Stimulated activated naive CD8-positive, alpha-beta T cell treated with anti-CD3 and anti-CD28 coated beads, Interleukin-15, amount 100 ng/mL, for 72 hours (primary cell): ENCODE measurements around the gene MARCHF11.

Experiments
- ATAC-seq: fragments of 150-1000 bp; cut with Tn5 transposase; 2 replicates; pipeline ENCODE4 v1.10.0; 2021; ENCODE audit warnings: mild to moderate bottlenecking, moderate library complexity
- DNase-seq, 2 donors: peaks; one replicate each; pipeline ENCODE4 v3.0.0; 2021 to 2022
- H3K27ac Mint-ChIP-seq, 2 donors: one replicate each; pipeline ENCODE4 v1.8.0; 2022; ENCODE audit warnings: mild to moderate bottlenecking in 2 of 2, mixed read lengths in 2 of 2, moderate library complexity in 2 of 2
- H3K27me3 Mint-ChIP-seq: one replicate; pipeline ENCODE4 v1.8.0; 2022; ENCODE audit warnings: mixed read lengths
- H3K4me1 Mint-ChIP-seq: one replicate; pipeline ENCODE4 v1.8.0; 2022; ENCODE audit warnings: mild to moderate bottlenecking, mixed read lengths
- H3K4me3 Mint-ChIP-seq, 2 donors: one replicate each; pipeline ENCODE4 v1.8.0; 2022; ENCODE audit warnings: mild to moderate bottlenecking in 2 of 2, mixed read lengths in 2 of 2, moderate library complexity in 1 of 2
- H3K9me3 Mint-ChIP-seq, 2 donors: one replicate each; pipeline ENCODE4 v1.8.0; 2022; ENCODE audit warnings: mixed read lengths in 2 of 2

Gene MARCHF11

DNA sequence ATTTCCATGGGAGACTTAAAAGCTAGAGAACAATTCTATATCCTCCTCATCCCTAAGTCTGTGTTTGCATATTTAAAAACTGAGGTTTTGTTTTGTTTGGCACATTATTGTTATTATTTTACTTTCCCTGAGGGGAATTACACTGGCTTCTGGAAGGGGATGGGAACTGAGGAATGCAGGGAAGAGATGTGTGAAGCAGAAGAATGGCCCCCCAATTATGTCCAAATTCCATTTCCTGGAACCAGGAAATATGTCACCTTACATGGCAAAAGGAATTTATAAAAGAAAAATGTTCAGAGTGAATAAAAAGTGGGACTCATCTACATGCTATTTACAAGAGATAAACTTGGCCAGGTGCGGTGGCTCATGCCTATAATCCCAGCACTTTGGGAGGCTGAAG lies 129.8 kb downstream of the MARCHF11 start:
- H3K27ac Mint-ChIP-seq = no peak overlapping the region
- H3K9me3 Mint-ChIP-seq = peaks cover 10 to 11% of the 10 kb centered on the region in 2 donors
- H3K27me3 Mint-ChIP-seq = no peaks in the 10 kb centered on the region
- no peak overlapping the region for H3K4me3 Mint-ChIP-seq
- no peaks in the 10 kb centered on the region for H3K4me1 Mint-ChIP-seq
- no peak for DNase-seq
- no peak for ATAC-seq

- no peaks in the 10 kb centered on the region for H3K27me3 Mint-ChIP-seq
- no peak for ATAC-seq
These were observed 131.5 kb downstream of the MARCHF11 start for GRCh38 chr5:16048132-16048531.

GRCh38 chr5:16043349-16043965 lies 136.1 kb downstream of the MARCHF11 start:
- DNase-seq (no peak), ATAC-seq (no peak)
- Mint-ChIP-seq H3K27me3 (no peaks in the 10 kb centered on the region), H3K4me3 (no peak overlapping the region), H3K9me3 (peaks cover 4 to 7% of the 10 kb centered on the region in 2 donors), H3K27ac (no peak overlapping the region), H3K4me1 (no peaks in the 10 kb centered on the region)

More at GRCh38 chr5:16048132-16048531, 131.5 kb downstream of the MARCHF11 start:
- Mint-ChIP-seq H3K4me1 (no peaks in the 10 kb centered on the region), H3K27ac (no peak overlapping the region), H3K9me3 (peaks cover 5 to 7% of the 10 kb centered on the region in 2 donors), H3K4me3 (no peak overlapping the region)
- no peak for DNase-seq

- DNase-seq = no peak
- Mint-ChIP-seq H3K4me3 (no peak overlapping the region), H3K27ac (no peak overlapping the region), H3K27me3 (no peaks in the 10 kb centered on the region), H3K9me3 (no peaks in the 10 kb centered on the region), H3K4me1 (no peaks in the 10 kb centered on the region)
- ATAC-seq = no peak
These were observed 142.3 kb downstream of the MARCHF11 start for GRCh38 chr5:16037121-16037845.

DNA sequence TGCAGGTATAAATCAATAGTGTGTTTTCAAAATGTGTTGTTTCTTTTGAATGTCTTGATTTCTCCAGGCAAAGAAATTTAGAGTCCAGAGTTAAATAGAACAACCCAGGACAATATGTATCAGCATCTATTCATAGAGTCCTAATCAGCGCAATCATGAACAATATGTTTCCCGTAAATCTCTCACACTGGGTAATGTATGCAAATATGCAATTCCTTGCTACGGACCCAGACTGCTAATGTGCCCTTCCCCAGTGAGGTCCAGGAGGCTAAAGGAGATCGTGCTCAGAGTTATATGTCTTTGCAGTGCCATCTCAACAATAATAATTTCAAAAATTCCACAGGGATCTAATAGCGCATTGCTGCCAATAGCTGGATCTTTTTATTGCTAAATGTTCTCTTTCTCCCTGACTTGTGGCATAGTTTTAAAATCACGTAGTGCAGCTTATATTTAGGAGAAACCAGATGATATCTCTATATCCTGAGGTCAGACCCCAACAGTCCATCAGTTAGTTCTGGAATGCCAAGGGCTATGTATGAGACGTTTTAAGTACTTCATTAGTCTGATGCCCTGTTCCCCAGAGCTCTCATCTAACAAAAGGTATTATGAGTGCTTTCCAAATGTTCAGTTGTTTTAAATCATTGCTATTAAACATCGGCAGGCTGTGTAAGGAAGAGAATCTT lies 145.1 kb downstream of the MARCHF11 start:
- H3K27me3 Mint-ChIP-seq = no peaks in the 10 kb centered on the region
- no peak overlapping the region for H3K27ac Mint-ChIP-seq
- H3K4me1 Mint-ChIP-seq = no peaks in the 10 kb centered on the region
- DNase-seq (no peak), ATAC-seq (no peak)
- H3K4me3 Mint-ChIP-seq = no peak overlapping the region
- no peaks in the 10 kb centered on the region for H3K9me3 Mint-ChIP-seq

GRCh38 chr5:16033187-16033925 lies 146.2 kb downstream of the MARCHF11 start:
- Mint-ChIP-seq H3K9me3 (no peaks in the 10 kb centered on the region), H3K27ac (no peak overlapping the region), H3K4me1 (no peaks in the 10 kb centered on the region), H3K4me3 (no peak overlapping the region), H3K27me3 (no peaks in the 10 kb centered on the region)
- ATAC-seq (no peak), DNase-seq (no peak)

- H3K9me3 Mint-ChIP-seq = no peaks in the 10 kb centered on the region
- no peak overlapping the region for H3K27ac Mint-ChIP-seq
- DNase-seq (no peak), ATAC-seq (no peak)
- H3K4me1 Mint-ChIP-seq = no peaks in the 10 kb centered on the region
- no peaks in the 10 kb centered on the region for H3K27me3 Mint-ChIP-seq
- H3K4me3 Mint-ChIP-seq = no peak overlapping the region
These were observed 150.9 kb downstream of the MARCHF11 start for GRCh38 chr5:16028708-16029107.

GRCh38 chr5:16025681-16026080 lies 153.9 kb downstream of the MARCHF11 start:
- DNase-seq (no peak), ATAC-seq (no peak)
- no peaks in the 10 kb centered on the region for H3K27me3 Mint-ChIP-seq
- no peak overlapping the region for H3K4me3 Mint-ChIP-seq
- H3K4me1 Mint-ChIP-seq = no peaks in the 10 kb centered on the region
- H3K27ac Mint-ChIP-seq = peak overlapping the region in 1 of 2 donors; percentile 13
- peaks cover 0 to 9% of the 10 kb centered on the region in 2 donors for H3K9me3 Mint-ChIP-seq

DNA sequence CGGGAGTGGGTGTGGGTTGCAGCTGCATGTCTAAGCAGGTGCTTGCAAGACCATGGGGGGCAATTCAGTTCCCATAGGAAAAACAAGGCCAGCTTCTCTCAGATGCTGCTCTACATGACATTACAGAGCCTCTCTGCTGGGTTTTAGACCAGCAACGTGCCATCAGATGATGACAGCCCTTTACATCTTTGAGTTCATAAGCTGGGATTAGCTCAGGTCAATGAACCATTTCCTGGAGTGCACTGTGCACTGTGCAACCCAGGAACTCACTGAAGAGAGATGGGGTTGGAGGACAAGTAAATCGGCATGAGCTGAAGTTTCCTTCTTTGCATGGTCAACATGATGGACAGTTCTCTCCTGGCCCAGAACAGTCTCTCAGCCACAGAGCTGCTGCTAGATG lies 160.6 kb downstream of the MARCHF11 start:
- ATAC-seq = no peak
- Mint-ChIP-seq H3K27ac (no peak overlapping the region), H3K27me3 (no peaks in the 10 kb centered on the region), H3K4me3 (no peak overlapping the region), H3K4me1 (no peaks in the 10 kb centered on the region), H3K9me3 (peaks cover 12 to 14% of the 10 kb centered on the region in 2 donors)
- no peak for DNase-seq

DNA sequence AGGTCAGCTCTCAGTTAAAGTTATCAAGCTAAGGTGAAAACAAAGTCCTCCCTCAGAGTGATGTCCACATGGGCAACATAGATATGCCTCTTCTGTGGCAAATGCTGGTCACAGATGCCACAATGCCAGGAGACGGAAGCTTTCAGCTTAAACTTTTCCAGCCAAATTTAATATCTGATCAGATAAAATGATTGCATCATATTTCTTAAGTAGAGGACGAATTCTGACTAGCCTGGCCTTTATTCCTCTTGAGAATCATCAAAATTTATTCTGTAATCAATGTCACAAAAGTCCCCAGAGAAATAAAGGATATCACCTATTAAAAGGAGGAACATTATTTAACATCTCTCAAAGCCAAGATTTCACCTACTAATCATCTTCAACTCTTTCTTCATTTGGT lies 161.9 kb downstream of the MARCHF11 start:
- Mint-ChIP-seq H3K4me1 (no peaks in the 10 kb centered on the region), H3K27me3 (no peaks in the 10 kb centered on the region), H3K27ac (no peak overlapping the region), H3K9me3 (peaks cover 11 to 12% of the 10 kb centered on the region in 2 donors), H3K4me3 (no peak overlapping the region)
- ATAC-seq (no peak), DNase-seq (no peak)
